Stomach (tissue), 9 donors: Measurements from ENCODE around the gene XPO6. TPM values are rescaled to one million over a fixed set of nuclear protein-coding genes. Genes with fewer than 3 reads are reported as not detected.

Source experiments
- DNase-seq, 2 donors: peaks; one replicate each; pipeline versions ENCODE4 v3.0.0 to v3.0.0-alpha.2; 2013 to 2019
- H3K27ac ChIP-seq, 5 donors: fragments of 200-600 bp in 4 of 5; sonication (generic) in 4 of 5; one replicate each; pipeline ENCODE4 v1.5.1; 2013 to 2019; ENCODE audit warnings: mild to moderate bottlenecking in 1 of 5, moderate library complexity in 1 of 5
- H3K27me3 ChIP-seq, 3 donors: fragments of 200-600 bp; sonication (generic); one replicate each; pipeline ENCODE4 v1.5.1; 2017 to 2019; ENCODE audit warnings: mixed run types in 1 of 3
- H3K36me3 ChIP-seq, 4 donors: fragments of 200-600 bp; sonication (generic); 1 replicate in 3 of 4; 2 replicates in 1 of 4; pipeline ENCODE4 v1.5.1; 2016 to 2019
- H3K4me1 ChIP-seq, 4 donors: fragments of 200-600 bp; sonication (generic); one replicate each; pipeline ENCODE4 v1.5.1; 2016 to 2019
- H3K4me3 ChIP-seq, 4 donors: fragments of 200-600 bp; sonication (generic) in 3 of 4; one replicate each; pipeline ENCODE4 v1.5.1; 2016 to 2019; ENCODE audit warnings: mild to moderate bottlenecking in 1 of 4
- H3K9me3 ChIP-seq, 4 donors: fragments of 200-600 bp; sonication (generic); one replicate each; pipeline ENCODE4 v1.5.1; 2016 to 2019
- CTCF ChIP-seq, 7 experiments: fragments of 450-650 bp in 4 of 7; fragments of 200-600 bp in 3 of 7; sonication (generic) in 3 of 7; IDR thresholded peaks; one replicate each; pipeline ENCODE4 v1.5.1; 2016 to 2019; ENCODE audit warnings: antibody characterized with exemption in 7 of 7, control low read depth in 2 of 7, mild to moderate bottlenecking in 1 of 7
- EP300 ChIP-seq: sonication (generic); formaldehyde crosslinking; IDR thresholded peaks from one replicate; pipeline ENCODE4 v1.6.1; 2017; ENCODE audit warnings: antibody characterized with exemption
- POLR2A ChIP-seq, 4 donors: fragments of 450-650 bp; IDR thresholded peaks; one replicate each; pipeline ENCODE4 v1.6.1; 2016; ENCODE audit warnings: antibody characterized with exemption in 4 of 4, control low read depth in 2 of 4, mild to moderate bottlenecking in 1 of 4, moderate library complexity in 1 of 4
- POLR2AphosphoS5 ChIP-seq, 3 donors: sonication (generic); formaldehyde crosslinking; IDR thresholded peaks; one replicate each; pipeline ENCODE4 v1.6.1; 2016; ENCODE audit warnings: antibody characterized with exemption in 3 of 3
- WGBS, 5 donors: extraction: QIAGEN DNeasy Blood & Tissue Kit in 3 of 5; methylation state at CpG; one replicate each; pipeline versions ENCODE4 v1.1.5 to v1.1.7; 2013 to 2018; 5-methylcytosine and 5-hydroxymethylcytosine counted together
- intact Hi-C: fragments of 100-400 bp; cut with DNase I; formaldehyde crosslinking; loops from one replicate; pipeline ENCODE4 v1.15.1; 2023; ENCODE audit warnings: low total_unique reads
- polyA plus RNA-seq, 3 donors: library from polyadenylated mRNA; stranded (reverse); fragments of 200-250 nt; gene quantifications; one replicate each; pipeline ENCODE4 v1.2.3, GENCODE V29; 2013
- total RNA-seq, 5 donors: library from RNA; depleted of rRNA; stranded (reverse); fragments of >200 nt; gene quantifications; one replicate each; pipeline versions ENCODE4 v1.1.0 to v1.2.3, GENCODE V29; 2014 to 2016
- donor health status: healthy with polysubstance abuse.
- donor health status: Bipolar disorder and iron deficiency.
- donor health status: healthy.

Gene XPO6
- total and polyA plus RNA-seq, 8 donors: 37.2 to 241 (median 85.2) TPM

- 81 to 91% (median 86%) methylated on average over 6 of the region's 6 CpGs for WGBS, 5 donors
- Histone ChIP-seq H3K27me3 (peaks cover 0 to 16% (median 0%) of the 10 kb centered on the region in 3 donors), H3K27ac (no peak overlapping the region), H3K9me3 (no peaks in the 10 kb centered on the region), H3K4me1 (no peaks in the 10 kb centered on the region), H3K4me3 (no peak overlapping the region), H3K36me3 (no peaks in the 10 kb centered on the region)
- no peak for DNase-seq
- intact Hi-C loops: no loop called here
- no peak for TF ChIP-seq POLR2AphosphoS5 (IDR thresholded peaks at IDR 0.05)
- no peak for TF ChIP-seq POLR2A (IDR thresholded peaks at IDR 0.05)
- no peak for TF ChIP-seq CTCF (IDR thresholded peaks at IDR 0.05)
- TF ChIP-seq EP300: no peak
Measured at GRCh38 chr16:28073836-28074235, 137.9 kb downstream of the XPO6 start.

GRCh38 chr16:28072087-28072486 lies 139.7 kb downstream of the XPO6 start:
- Histone ChIP-seq H3K27ac (no peak overlapping the region), H3K4me1 (no peaks in the 10 kb centered on the region), H3K9me3 (no peaks in the 10 kb centered on the region), H3K4me3 (no peak overlapping the region), H3K36me3 (no peaks in the 10 kb centered on the region), H3K27me3 (peaks cover 0 to 16% (median 0%) of the 10 kb centered on the region in 3 donors)
- 35 to 49% (median 45%) methylated on average over 4 of the region's 4 CpGs for WGBS, 5 donors
- intact Hi-C loops: no loop called here
- TF ChIP-seq POLR2AphosphoS5 (IDR thresholded peaks at IDR 0.05) (no peak), CTCF (IDR thresholded peaks at IDR 0.05) (no peak), EP300 (no peak), POLR2A (IDR thresholded peaks at IDR 0.05) (no peak)
- DNase-seq: no peak

- Histone ChIP-seq H3K9me3 (no peaks in the 10 kb centered on the region), H3K27ac (no peak overlapping the region), H3K4me1 (no peaks in the 10 kb centered on the region), H3K4me3 (no peak overlapping the region), H3K27me3 (peaks cover 0 to 28% (median 0%) of the 10 kb centered on the region in 3 donors), H3K36me3 (no peaks in the 10 kb centered on the region)
- intact Hi-C loops: no loop called here
- TF ChIP-seq CTCF (IDR thresholded peaks at IDR 0.05) (no peak), EP300 (no peak), POLR2AphosphoS5 (IDR thresholded peaks at IDR 0.05) (no peak), POLR2A (IDR thresholded peaks at IDR 0.05) (no peak)
- no peak for DNase-seq
- WGBS, 5 donors: 64 to 73% (median 70%) methylated on average over 30 to 31 of the region's 31 CpGs
Measured at GRCh38 chr16:28069971-28070794, 141.6 kb downstream of the XPO6 start.

GRCh38 chr16:28068976-28069375 lies 142.8 kb downstream of the XPO6 start:
- Histone ChIP-seq H3K9me3 (no peaks in the 10 kb centered on the region), H3K36me3 (no peaks in the 10 kb centered on the region), H3K27ac (no peak overlapping the region), H3K4me3 (no peak overlapping the region), H3K27me3 (peaks cover 4 to 33% (median 5%) of the 10 kb centered on the region in 3 donors), H3K4me1 (peaks cover 0 to under 1% (median 0%) of the 10 kb centered on the region in 4 donors)
- no peak for DNase-seq
- TF ChIP-seq CTCF (IDR thresholded peaks at IDR 0.05) (no peak), EP300 (no peak), POLR2A (IDR thresholded peaks at IDR 0.05) (no peak), POLR2AphosphoS5 (IDR thresholded peaks at IDR 0.05) (no peak)
- 80 to 89% (median 85%) methylated on average over 7 of the region's 7 CpGs for WGBS, 5 donors
- intact Hi-C loops: no loop called here
